ENCODE data around the gene TGM4.
A peak's percentile ranks its signal among the peaks of the same experiment; 100 is the strongest.

Gene TGM4

DNA sequence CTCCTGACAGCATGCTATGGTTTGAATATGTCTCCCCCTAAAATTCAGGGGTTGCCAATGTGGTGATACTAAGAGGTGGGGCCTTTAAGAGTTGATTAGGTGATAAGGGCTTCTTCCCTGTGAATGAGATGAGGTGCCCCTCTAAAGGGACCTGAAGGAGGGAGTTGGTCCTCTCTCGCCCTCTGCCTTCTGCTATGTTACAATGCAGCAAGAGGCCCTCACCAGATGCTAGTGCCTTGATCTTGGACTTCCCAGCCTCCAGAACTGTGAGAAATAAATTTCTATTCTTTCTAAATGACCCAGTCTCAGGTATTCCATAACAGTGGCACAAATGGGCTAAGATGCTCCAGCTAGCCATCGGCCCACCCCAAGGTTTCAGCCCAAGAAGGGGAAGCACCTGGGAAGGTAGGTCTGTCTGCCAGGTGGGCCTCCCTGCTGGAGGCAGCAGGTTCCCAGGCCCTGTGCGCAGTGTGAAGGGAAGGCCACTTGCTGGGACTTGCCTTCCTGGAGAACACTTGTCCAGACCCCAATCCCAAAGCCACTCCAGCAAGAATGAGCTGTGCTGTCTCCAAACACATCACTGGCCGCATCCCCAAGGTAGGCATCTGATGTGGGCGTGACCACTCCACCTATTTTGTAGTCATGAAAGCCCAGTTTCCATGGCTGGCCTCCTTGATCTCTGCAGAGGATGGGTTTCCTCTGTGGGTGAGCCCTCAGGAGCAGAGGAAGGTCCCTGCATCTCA is 9.0 kb downstream of the TGM4 start:
- FAIRE-seq, result no peak

DNA sequence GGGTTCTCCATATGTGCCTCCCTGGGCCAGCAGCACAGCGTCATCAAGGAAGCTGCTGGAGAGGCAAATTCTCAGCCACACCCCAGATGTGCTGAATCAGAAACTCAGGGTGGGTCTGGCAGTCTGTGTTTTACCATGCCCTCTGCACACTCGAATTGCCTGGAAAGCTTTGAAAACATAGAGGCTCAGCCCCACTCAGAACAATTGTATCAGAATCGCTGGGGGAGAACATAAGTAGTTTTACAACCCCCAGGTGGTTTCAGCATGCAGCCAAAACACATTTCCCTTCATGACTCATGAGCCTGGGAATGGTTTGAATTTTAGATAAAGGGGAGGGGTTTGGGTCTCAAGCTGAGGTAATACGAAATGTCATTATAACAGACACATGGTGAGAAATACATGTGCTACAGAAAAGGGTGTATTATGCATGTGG is 9.6 kb downstream of the TGM4 start:
- FAIRE-seq, result peak; percentile 89

DNA sequence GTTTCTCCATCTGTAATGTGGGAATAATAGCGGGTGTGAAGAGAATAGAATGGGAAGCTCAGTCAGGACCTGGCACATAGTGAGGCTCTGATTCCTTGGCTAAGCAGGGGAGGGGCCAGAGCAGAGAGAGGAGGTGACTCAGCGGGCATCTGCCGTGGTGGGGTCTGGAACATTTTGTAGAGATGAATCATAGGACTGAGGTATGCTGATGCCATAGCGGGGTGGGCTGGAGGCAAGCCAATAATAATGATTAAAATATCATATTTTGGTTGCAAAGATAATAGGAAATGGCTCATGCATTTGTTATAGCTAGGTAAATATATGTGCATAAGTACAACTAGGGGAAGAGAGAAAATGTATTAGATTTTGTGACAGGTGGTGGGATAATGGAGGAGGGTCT is 11.2 kb downstream of the TGM4 start:
- no peak for FAIRE-seq

DNA sequence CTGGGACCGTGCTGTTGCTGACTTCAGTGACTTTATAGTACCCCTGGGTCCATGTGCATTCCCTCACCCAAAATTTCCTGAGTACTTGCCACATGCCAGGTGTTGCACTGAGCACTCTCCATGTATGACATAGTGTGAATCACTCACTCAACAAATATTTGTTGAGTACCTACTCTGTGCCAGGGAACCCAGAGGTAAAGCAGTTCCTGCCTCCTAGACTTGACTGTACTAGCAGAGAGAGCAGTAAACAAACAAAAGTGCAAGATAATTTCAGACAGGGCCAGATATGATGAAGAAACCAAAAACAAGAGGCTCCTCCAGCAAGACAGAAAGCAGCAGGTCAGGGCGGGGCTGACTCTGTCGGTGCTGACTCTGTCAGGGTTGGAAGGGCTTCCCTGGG is 12.2 kb downstream of the TGM4 start:
- no peak for FAIRE-seq

DNA sequence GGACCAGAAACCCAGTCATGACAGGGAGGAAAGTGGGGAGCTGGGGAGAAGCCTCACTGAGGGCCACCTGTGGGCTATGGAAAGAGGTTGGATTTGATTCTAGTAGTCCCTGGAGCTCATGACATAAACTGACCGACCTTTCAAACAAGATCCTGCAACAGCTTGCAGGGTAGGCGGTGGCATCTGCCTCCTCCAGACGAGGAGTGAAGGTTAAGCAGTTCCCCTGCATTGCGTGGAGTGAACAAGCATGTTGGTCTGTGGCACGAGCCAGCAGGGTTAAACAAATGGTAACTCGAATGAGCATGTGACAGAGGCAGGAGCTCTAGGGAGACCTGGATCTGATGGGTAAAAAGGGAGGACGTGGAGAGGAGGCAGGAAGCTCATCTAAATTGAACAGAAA is 12.7 kb downstream of the TGM4 start:
- no peak for FAIRE-seq

DNA sequence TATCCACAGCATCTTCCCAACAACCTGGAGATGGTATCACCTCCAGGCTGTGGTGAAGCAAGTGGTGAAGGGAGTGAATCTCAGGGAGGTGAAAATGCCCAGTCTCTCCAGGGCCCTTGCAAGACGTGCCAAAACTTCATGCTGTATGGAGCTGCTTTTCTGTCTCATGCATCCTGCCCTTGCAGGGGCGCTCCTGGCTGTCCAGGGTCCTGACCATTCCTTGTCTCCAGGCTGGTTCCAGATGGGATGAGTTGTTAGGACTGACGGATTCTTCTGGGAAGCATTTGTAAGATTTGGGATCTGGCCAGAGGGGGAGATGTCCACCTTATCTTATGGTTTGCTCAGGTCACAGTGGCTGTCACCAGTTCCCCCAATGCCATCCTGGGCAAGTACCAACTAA is 15.8 kb downstream of the TGM4 start:
- no peak for FAIRE-seq

DNA sequence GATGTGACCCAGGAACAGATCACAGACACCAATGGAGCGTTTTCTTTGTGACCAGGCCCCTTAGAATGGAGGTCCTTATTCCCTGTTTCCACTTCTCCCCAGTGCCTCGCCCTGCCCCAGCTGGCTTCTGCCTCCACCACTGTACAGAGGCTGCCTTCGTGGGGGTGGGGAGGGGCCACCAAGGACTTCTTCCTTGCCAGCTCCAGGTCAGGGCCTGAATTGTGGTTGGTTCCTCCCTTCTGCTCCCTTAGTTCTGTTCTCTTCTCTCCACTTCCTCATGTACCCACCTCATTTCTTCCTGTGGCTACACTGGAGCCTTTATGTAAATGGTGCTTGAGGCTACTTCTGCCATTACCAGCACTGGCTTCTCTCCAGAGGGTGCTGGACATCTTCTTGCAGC is 16.4 kb downstream of the TGM4 start:
- FAIRE-seq, result no peak

DNA sequence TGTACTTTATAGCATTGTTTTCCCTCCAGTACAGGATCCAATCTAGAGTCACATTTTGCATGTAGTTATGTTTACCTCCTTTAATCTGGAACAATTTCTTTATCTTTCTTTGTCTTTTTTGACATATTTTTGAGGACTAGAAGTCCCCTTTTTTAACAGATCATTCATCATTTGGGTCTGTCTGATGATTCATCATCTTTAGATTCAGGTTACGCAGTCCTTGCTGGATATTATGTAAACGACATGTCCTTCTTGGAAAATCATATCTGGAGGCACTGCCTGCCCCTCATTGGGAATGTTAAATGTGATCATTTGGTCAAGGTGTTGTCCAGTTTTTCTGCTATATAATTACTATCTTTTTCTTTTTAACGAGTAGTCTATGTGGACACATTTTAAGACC is 18.3 kb downstream of the TGM4 start:
- no peak for FAIRE-seq

DNA sequence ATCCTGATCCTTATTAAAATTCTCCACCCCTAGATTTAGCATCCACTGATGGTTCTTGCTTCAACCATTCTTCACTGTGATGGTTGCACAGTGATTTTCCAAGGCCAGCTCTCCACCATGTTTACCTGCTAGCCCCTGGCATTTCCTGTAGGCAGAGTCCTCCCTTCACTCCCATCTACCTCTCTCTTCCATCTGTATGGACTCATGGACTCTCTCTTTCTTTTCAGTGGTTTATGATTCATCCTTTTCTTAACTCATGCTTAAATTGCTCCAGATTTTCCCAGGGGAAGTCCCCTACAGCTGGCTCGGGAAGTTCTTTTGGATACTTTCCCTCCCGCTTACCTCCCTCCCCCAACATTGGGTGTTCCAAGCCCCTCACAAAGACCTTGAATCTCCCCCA is 18.7 kb downstream of the TGM4 start:
- no peak for FAIRE-seq

DNA sequence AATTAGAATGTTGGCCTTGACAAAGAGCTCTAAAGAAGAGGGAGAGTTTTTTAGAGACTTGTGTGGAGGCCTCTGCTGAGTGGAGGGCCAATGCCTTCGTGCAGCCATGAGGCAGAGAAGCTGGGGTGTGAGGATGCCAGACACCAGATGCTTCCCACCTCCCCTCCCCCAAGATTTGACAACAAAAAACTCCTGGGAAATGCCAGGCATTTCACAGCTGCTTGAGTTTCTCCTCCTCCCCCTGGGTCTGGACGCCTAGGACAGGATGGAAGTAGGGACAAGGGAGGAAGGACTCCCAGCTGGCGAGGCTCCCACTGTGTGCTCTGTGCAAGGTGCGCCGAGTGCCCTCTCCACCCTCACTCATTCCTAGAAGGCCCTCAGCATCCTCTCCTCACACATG is 20.1 kb downstream of the TGM4 start:
- no peak for FAIRE-seq

DNA sequence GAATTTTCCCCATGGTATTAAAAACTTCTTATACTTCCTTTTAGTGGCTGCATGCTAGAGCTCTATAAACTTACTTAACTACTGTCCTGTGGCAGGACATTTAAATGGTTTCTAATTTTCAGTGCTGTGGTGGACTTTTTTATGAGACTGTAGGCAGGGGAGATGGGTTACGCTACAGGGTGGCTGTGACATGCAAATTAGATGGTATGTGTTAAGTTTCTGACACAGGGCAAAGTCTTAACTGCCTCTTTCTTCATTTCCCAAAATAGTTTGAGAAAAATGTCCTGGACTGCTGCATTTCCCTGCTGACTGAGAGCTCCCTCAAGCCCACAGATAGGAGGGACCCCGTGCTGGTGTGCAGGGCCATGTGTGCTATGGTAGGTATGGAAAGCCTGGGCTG is 22.0 kb downstream of the TGM4 start:
- FAIRE-seq, result no peak

DNA sequence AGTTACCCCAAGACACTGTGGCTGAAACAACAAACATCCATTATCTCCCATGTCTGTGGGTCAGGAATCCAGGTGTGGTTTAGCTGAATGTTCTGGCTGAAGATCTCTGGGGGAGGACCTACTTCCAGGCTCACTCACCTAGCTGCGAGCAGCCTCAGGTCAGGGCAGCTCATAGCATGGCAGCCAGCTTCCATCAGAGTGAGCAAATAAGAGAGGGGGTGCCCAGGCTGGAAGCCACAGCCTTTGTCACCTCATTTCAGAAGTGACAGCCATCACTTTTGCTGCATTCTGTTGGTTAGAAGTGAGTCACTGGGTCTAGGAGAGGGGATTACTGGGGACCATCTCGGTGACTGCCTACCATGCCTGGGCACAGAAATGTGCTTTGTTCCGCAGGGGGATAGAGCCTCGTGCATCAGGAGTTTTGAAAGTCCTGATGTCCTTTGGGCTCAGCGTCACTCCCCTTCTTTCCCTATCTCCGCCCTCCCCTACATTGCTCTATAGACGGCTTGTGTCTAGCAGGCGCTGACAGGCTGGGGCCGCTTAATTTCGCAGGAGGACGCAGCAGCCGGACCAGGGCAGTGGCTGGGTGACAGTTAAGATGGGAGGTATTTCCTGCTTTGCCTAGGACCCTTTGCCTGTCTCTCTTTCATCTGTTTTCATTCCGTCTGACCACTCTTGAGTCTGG is 25.4 kb downstream of the TGM4 start:
- no peak for FAIRE-seq

DNA sequence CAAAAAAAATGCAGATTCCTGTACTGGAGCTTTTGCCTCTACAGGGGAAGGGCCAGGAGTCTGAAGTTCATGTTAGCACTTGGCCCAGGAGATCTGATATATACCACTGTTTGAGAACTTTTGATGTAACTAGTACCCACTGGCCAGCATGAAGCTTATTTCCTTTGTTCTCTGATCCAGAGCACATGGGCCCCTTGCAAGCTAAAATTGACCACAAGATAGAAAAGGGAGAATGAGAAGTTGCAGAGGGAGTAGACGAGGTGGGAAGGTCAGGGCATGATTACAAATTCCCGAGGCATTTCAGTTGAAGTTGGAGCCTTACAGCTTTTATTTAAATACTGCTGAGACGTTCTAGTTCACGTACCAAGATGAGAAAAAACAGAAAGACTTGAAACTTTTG is 28.2 kb downstream of the TGM4 start:
- FAIRE-seq, result no peak

DNA sequence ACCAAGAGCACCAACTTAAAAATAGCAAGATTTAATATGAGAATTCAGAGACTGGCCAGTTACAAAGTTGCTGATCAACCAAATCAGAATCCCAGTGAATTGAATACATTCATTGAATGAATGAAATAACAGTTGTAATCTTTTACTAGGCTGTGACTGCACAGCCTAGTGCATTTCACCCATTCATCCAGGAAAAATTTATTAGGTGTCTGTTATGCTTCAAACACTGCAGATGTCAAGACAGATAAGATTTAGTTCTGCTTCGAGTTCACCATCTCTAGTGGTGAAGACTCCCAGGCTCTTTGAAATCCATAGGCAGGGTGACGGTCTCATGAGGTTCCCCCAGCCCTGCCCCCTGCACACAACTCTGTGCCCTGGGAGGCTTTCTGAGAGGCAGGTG is 28.9 kb downstream of the TGM4 start:
- FAIRE-seq, result no peak

DNA sequence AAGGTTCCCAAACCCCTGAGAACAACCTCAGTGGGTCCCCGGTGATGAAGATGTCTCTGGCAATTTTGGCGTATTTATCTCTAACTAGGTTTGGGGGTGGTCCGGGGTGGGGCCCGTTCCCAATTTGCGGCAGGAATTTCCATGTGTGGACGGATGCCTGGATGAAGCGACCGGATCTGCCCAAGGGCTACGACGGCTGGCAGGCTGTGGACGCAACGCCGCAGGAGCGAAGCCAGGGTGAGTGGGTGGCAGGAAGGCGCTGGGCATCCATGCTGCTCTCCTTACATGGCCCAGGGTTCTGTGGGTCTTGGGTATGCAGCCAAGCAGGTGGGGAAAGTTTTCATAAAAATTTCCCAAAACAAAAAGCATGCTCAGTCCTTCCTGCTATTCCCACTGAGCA is 29.3 kb downstream of the TGM4 start:
- no peak for FAIRE-seq

DNA sequence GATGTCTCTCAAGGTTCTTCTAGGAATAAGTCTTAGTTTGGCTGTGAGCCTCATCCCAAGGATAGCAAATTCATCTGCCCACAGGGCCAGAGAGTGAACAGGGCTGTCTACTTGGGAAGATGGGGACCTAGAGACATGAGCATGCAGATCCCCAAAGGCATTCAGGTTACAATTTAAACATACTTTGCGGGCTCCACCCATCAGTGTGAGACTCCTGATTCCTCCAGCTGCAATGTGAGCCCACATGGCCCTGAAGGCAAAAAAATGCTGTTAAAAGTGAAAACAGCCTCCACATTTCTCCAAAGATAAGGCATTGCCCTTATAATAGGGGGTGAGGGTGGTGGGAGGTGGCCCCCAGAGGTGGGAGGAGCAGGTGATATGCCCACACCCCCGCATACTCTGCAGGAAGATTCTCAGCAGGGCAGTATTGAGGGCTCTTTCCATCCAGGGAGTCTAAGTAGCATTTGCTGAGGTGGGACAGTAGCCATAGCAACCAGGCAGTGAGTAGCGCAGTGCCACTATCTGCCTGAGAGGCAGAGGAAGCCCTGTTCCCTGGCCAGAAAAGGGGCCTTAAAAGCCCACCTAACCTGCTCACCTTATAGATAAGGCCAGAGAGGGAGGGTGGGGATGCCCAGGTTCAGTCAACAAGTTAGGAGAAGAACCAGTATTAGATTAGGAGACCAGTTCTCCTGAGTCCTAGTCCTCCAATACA is 31.2 kb downstream of the TGM4 start:
- FAIRE-seq, result no peak

DNA sequence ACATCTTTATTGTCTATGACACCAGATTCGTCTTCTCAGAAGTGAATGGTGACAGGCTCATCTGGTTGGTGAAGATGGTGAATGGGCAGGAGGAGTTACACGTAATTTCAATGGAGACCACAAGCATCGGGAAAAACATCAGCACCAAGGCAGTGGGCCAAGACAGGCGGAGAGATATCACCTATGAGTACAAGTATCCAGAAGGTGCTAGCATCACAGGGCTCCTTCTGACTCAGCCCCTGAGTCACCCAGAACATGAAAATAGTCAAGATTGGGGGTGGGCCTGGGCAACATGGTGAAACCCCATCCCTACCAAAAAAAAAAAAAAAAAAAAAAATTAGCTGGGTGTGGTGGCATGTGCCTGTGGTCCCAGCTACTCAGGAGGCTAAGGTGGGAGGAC is 32.6 kb downstream of the TGM4 start:
- FAIRE-seq, result no peak

DNA sequence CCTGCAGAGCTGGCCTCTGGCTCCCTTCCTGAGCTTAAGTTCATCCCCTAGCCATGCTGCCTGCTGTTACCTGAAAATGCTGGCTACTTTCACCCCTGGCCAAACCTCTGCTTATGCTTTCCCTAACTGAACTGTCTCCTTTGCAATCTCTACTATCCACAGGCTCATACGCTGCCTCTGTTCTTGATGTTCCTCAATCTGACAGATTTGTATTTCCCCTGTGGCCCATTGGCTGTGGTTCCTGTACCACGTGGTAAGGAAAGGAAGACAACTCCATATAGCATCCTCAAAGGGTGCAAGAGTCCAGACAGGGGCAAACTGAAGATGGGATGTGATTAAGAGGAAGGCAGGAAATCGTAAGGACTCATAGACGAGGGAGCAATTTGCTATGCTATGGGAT is 33.2 kb downstream of the TGM4 start:
- FAIRE-seq, result no peak

DNA sequence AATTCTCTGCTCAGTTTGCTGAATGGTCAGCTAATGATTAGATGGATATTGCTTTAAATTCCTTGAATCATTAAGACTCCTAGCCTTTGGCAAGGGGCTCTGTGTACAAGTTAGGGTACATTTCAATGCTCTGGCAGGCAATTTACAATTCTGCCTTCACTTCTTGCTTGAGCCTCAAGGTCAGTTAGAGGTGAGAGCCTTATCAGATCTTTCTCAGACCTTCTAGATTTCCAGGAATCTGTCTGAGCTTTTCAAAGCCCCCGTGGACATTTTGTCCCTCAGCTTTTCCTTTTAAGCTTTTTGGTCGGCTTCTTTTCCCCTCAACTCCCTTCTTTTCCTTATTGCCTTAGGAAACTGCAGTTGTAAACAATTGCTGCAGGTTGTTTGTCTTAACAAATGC is 34.7 kb downstream of the TGM4 start:
- no peak for FAIRE-seq

DNA sequence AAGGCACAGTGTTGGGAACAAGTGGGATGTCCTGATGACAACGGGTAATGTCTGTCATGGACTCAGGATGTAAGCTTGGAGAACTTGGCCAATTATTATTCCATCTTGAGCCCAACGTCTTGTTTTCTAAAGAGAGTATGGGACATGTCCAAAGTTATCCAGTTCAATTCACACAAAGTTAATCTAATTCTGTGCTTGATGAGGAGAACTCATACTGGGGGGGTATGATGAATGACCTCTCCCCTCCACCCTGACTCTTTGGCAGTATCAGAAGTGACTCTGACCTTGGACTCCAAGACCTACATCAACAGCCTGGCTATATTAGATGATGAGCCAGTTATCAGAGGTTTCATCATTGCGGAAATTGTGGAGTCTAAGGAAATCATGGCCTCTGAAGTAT is 36.3 kb downstream of the TGM4 start:
- no peak for FAIRE-seq

DNA sequence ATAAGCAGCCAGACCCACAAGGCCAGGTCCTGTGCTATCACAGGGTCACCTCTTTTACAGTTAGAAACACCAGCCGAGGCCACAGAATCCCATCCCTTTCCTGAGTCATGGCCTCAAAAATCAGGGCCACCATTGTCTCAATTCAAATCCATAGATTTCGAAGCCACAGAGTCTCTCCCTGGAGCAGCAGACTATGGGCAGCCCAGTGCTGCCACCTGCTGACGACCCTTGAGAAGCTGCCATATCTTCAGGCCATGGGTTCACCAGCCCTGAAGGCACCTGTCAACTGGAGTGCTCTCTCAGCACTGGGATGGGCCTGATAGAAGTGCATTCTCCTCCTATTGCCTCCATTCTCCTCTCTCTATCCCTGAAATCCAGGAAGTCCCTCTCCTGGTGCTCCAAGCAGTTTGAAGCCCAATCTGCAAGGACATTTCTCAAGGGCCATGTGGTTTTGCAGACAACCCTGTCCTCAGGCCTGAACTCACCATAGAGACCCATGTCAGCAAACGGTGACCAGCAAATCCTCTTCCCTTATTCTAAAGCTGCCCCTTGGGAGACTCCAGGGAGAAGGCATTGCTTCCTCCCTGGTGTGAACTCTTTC is 39.6 kb downstream of the TGM4 start:
- no peak for FAIRE-seq

DNA sequence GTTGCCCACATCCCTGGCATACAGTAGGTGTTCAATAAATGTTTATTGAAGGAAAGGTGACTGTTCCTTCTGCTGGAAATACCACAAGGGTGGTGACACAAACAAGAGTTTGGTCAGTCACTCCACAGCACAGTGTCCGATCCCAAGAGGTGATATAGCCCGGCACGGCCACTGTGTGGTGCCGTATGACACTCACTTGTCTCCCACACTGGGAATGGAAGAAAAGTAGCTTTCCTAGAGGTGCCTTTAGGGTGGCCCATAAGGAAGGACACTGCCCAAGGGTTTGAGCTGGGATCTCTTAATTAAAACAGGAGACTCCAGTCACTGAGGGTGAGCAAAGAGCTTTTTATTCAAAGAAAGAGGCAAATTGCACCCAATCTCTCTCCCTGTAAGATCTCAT is 40.5 kb downstream of the TGM4 start:
- FAIRE-seq, result no peak

DNA sequence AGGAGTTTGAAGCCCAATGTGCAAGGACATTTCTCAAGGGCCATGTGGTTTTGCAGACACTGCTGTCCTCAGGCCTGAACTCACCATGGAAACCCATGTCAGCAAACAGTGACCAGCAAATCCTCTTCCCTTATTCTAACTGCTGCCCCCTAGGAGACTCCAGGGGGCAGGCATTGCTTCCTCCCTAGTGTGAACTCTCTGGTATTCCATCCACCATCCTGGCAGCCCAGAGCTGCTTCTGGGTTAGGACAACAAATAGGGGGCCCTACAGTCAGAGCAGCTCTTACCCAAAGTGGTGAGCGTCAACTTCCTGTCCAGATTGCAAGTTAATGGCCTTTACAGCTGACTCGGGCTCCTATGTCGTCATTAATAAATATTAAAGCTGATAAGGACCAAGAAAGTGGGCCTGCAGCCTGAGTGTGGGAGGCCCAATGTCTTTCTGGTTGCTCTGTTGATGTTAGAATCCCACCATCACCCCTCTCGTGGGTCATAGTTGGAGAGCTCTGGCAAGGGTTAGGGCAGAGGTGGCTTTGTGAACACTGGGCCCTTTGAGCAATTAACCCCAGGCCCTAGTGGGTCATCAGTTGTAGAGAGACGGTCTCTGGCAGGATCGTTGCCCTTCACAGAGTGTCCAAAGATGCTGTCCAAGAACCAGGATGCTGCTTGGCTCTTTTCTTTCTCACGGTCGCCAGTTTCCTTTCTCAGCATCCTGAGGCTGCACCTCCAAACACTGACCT is 41.5 kb downstream of the TGM4 start:
- FAIRE-seq, result no peak

All from endometrium (tissue), 2 donors.